Fibroblast of gingiva (primary cell): ENCODE data around the gene NECTIN1.

ENCODE experiments used
- DNase-seq: peaks from one replicate; pipeline ENCODE4 v3.0.0-alpha.2; 2011; ENCODE audit warnings: low read depth

The NECTIN1 gene

GRCh38 chr11:119729951-119730613, 1.1 kb upstream of the NECTIN1 start:
- DNase-seq, result peak; percentile 78

- DNase-seq, result no peak
Observed at GRCh38 chr11:119729581-119729927, 554 bp upstream of the NECTIN1 start.

GRCh38 chr11:119728211-119728626, 781 bp downstream of the NECTIN1 start:
- DNase-seq, result no peak

- no peak for DNase-seq
Observed at GRCh38 chr11:119727523-119728151, 1.4 kb downstream of the NECTIN1 start.

GRCh38 chr11:119726585-119727522, 2.1 kb downstream of the NECTIN1 start:
- no peak for DNase-seq

- no peak for DNase-seq
Observed at GRCh38 chr11:119726150-119726553, 2.8 kb downstream of the NECTIN1 start.

- DNase-seq, result no peak
Observed at GRCh38 chr11:119724956-119725355, 4.0 kb downstream of the NECTIN1 start.

- DNase-seq, result no peak
Observed at GRCh38 chr11:119723952-119724325, 5.1 kb downstream of the NECTIN1 start.

- DNase-seq, result no peak
Observed at GRCh38 chr11:119723243-119723951, 5.6 kb downstream of the NECTIN1 start.

- no peak for DNase-seq
Observed at GRCh38 chr11:119722281-119722794, 6.7 kb downstream of the NECTIN1 start.

GRCh38 chr11:119721129-119722120, 7.6 kb downstream of the NECTIN1 start:
- peak; percentile 32 for DNase-seq

- no peak for DNase-seq
Observed at GRCh38 chr11:119720311-119720913, 8.6 kb downstream of the NECTIN1 start.

- no peak for DNase-seq
Observed at GRCh38 chr11:119717839-119718534, 11.0 kb downstream of the NECTIN1 start.

- DNase-seq, result no peak
Observed at GRCh38 chr11:119716582-119717498, 12.2 kb downstream of the NECTIN1 start.

GRCh38 chr11:119714590-119714989, 14.4 kb downstream of the NECTIN1 start:
- no peak for DNase-seq

- no peak for DNase-seq
Observed at GRCh38 chr11:119714189-119714588, 14.8 kb downstream of the NECTIN1 start.

GRCh38 chr11:119713359-119714040, 15.5 kb downstream of the NECTIN1 start:
- DNase-seq, result no peak
